ENCODE data around the gene ELF1. TPM values are rescaled to one million over a fixed set of nuclear protein-coding genes. Genes with fewer than 3 reads are reported as not detected.
A peak's percentile ranks its signal among the peaks of the same experiment; 100 is the strongest.
"Not testable (repeated sequence)": the region's sequence is repeated elsewhere in the genome, so short reads cannot be mapped to it uniquely, and the experiment has no call there.

The ELF1 gene
- total and polyA plus RNA-seq, 5 experiments from 2014 or later: 127 to 200 (median 155) TPM

DNA sequence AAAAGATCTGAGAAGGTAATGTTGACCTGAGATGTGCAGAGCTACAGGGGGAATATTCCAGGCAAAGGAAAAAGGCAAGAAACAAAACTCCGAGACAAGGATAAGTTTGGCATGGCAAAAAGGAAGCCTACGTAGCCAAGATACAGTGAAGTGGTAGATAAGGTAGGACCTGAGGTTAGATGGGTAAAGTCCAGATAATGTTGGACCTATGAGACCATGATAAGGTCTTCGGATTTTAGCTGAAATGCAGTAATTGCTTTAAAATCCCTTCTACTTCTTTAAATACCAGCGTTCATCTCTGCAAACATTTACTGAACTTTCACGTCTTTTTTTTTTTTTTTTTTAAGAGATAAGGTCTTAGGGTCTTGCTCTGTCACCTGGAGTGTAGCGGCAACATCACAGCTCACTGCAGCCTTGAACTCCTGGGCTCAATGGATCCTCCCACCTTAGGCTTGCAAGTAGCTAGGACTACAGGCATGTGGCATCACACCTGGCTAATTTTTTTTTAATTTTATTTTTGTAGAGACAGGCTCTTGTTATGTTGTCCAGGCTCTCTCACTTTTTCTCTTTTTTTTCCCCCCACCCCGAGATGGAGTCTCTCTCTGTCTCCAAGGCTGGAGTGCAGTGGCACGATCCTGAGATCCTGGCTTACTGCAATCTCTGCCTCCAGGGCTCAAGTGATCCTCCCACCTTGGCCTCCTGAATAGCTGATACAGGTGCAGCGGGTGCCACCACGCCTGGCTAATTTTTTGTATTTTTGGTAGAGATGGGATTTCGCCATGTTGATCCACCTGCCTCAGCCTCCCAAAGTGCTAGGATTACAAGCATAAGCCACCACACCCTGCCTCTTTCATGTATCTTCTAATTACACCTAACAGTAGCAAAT is 38.0 kb upstream of the ELF1 start:
- H3K4me1 Mint-ChIP-seq: peaks cover 28 to 77% (median 61%) of the 10 kb centered on the region in 4 donors
- peaks cover 0 to 13% (median 0%) of the 10 kb centered on the region in 5 donors for H3K27me3 Mint-ChIP-seq
- H3K4me3 Mint-ChIP-seq: peak overlapping the region in 2 of 10 donors; percentile 12 to 60
- POLR2A ChIA-PET: interaction anchor here (0.5 to 1.4 kb wide), 2 partner anchors 67 to 83 kb away, joined by 3 to 5 read pairs; no protein-coding TSS in a partner anchor
- ATAC-seq: no peak
- peaks cover 0 to 10% (median 0%) of the 10 kb centered on the region in 9 donors for H3K9me3 Mint-ChIP-seq
- DNase-seq: no peak
- peaks cover 0 to 6% (median 0%) of the 10 kb centered on the region in 3 donors for H3K36me3 Mint-ChIP-seq
- H3K27ac Mint-ChIP-seq: peak overlapping the region in 6 of 10 donors; percentile 22 to 98 (median 58)

DNA sequence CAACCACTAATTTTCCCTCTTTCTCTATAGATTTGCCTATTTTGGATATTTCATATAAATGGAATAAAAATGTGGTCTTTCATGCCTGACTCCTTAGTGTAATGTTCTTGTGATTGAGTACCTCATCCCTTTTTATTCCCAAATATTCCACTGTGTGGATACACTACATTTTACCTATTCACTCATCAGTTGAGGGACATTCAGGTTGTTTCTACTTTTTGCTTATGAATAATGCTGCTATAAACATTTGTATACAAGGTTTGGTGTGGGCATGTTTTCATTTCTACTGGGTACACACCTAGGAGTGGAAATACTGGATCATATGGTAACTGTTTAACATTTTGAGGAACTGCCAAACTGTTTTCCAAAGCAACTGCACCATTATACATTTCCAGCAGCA is 37.1 kb upstream of the ELF1 start:
- Mint-ChIP-seq H3K36me3 (peaks cover 0 to 4% (median 0%) of the 10 kb centered on the region in 3 donors), H3K9me3 (peaks cover 0 to 9% (median 0%) of the 10 kb centered on the region in 9 donors), H3K27ac (peak overlapping the region in 3 of 10 donors; percentile 3 to 98 (median 65)), H3K4me1 (peaks cover 28 to 76% (median 58%) of the 10 kb centered on the region in 4 donors), H3K27me3 (peaks cover 0 to 10% (median 0%) of the 10 kb centered on the region in 5 donors), H3K4me3 (no peak overlapping the region)
- ATAC-seq (no peak), DNase-seq (no peak)
- POLR2A ChIA-PET: interaction anchor here (1.4 kb wide), 1 partner anchor 82 kb away, joined by 3 read pairs; no protein-coding TSS in a partner anchor

DNA sequence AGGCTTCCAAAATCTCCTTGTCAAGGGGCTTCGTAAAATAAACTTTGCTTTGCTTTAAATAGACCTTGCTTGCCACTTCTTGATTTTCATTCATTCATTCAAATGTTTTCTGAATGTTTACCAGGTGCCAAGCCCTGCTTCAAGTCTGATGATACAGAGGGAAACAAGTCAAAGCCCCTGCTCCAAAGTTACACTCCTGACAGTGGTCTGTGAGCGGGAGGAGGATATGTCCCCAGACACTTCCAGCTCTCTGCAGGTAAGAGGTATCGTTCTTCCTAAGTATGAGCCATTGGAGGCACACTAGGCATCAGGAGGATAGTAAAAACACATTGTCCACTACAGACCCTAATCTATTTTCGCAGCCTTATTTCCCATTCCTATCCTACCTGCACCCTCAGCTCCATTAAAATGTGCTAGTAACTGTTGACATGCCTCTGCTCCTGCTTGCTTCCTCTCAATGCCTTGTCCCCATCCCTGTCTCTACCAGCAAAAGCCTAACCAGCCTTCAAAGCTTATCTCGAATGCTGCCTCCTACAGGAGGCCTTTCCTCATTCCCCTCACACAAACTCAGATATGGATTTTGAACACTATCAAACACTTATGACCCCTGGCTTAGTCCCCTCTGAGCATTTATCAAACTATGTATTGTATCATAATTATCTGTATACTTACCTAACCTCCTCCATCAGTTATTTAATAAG is 36.0 kb upstream of the ELF1 start:
- DNase-seq (no peak), ATAC-seq (no peak)
- POLR2A ChIA-PET: interaction anchor here (0.7 to 1.5 kb wide), 2 partner anchors 36 to 50 kb away, joined by 3 read pairs; partner anchors contain the start of gene ELF1
- Mint-ChIP-seq H3K27me3 (no peaks in the 10 kb centered on the region), H3K4me3 (peak overlapping the region in 5 of 10 donors; percentile 3 to 47 (median 14)), H3K36me3 (no peaks in the 10 kb centered on the region), H3K27ac (peak overlapping the region in 9 of 10 donors; percentile 0 to 89 (median 39)), H3K9me3 (no peaks in the 10 kb centered on the region), H3K4me1 (peaks cover 24 to 77% (median 53%) of the 10 kb centered on the region in 4 donors)

- peak in 9 of 10 donors; percentile 13 to 65 (median 48) for DNase-seq
- H3K36me3 Mint-ChIP-seq: no peaks in the 10 kb centered on the region
- H3K4me1 Mint-ChIP-seq: peaks cover 25 to 78% (median 51%) of the 10 kb centered on the region in 4 donors
- peak overlapping the region in 7 of 10 donors; percentile 23 to 89 (median 58) for H3K27ac Mint-ChIP-seq
- POLR2A ChIA-PET: interaction anchor here (0.7 to 1.5 kb wide), 2 partner anchors 35 to 50 kb away, joined by 3 read pairs; partner anchors contain the start of gene ELF1
- peak; percentile 80 to 85 for ATAC-seq
- H3K9me3 Mint-ChIP-seq: no peaks in the 10 kb centered on the region
- peak overlapping the region in 6 of 10 donors; percentile 2 to 47 (median 22) for H3K4me3 Mint-ChIP-seq
- no peaks in the 10 kb centered on the region for H3K27me3 Mint-ChIP-seq
Observed at GRCh38 chr13:41054212-41054877, 35.2 kb upstream of the ELF1 start.

DNA sequence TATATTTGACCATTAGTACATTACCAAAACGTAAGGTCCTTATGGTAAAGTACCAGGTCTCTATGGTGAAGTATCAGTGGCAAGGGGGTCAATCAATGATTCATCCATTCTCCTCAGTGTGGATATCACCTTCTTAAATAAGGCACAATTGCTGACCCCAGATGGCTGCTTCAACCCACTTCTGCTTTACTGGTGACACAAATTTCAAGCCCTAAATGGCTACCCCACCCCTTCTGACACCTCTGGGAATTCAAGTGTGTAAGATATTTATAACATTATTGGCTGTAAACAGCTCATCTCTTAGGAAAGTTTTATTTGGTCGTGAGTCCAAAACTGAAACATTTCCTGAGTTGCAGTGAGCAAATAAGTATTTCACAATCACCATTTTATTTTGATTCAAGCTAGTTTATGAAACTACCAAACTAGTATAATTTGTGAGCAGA is 34.3 kb upstream of the ELF1 start:
- no peaks in the 10 kb centered on the region for H3K27me3 Mint-ChIP-seq
- H3K9me3 Mint-ChIP-seq: peaks cover 0 to 6% (median 0%) of the 10 kb centered on the region in 9 donors
- peak overlapping the region in 2 of 10 donors; percentile 22 to 68 for H3K27ac Mint-ChIP-seq
- POLR2A ChIA-PET: interaction anchor here (1.5 kb wide), 1 partner anchor 34 kb away, joined by 3 read pairs; the partner anchor contains the start of gene ELF1
- H3K36me3 Mint-ChIP-seq: peaks cover 0 to 5% (median 2%) of the 10 kb centered on the region in 3 donors
- DNase-seq: peak in 1 of 10 donors; percentile 10
- peaks cover 32 to 77% (median 50%) of the 10 kb centered on the region in 4 donors for H3K4me1 Mint-ChIP-seq
- H3K4me3 Mint-ChIP-seq: peak overlapping the region in 1 of 10 donors; percentile 16
- no peak for ATAC-seq

DNA sequence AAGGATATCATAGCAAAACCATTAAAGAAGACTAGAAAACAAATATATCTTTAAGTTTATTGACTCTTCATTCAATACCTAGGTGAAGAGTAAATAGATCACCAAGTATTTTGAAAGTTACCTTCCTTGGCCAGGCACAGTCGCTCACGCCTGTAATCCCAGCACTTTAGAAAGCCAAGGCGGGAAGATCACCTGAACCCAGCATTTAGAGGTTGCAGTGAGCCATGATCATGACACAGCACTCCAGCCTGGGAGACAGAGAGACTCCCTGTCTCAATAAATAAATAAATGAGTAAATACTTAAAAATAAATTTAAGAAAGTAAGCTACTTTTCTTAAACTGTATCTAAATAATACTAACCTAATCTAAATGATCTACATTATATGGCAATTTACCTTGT is 33.3 kb upstream of the ELF1 start:
- Mint-ChIP-seq H3K27ac (no peak overlapping the region), H3K4me1 (peaks cover 28 to 67% (median 43%) of the 10 kb centered on the region in 4 donors), H3K36me3 (peaks cover 0 to 5% (median 2%) of the 10 kb centered on the region in 3 donors), H3K4me3 (no peak overlapping the region), H3K27me3 (no peaks in the 10 kb centered on the region), H3K9me3 (peaks cover 0 to 7% (median 0%) of the 10 kb centered on the region in 9 donors)
- DNase-seq: no peak
- POLR2A ChIA-PET: no interaction called here
- no peak for ATAC-seq

DNA sequence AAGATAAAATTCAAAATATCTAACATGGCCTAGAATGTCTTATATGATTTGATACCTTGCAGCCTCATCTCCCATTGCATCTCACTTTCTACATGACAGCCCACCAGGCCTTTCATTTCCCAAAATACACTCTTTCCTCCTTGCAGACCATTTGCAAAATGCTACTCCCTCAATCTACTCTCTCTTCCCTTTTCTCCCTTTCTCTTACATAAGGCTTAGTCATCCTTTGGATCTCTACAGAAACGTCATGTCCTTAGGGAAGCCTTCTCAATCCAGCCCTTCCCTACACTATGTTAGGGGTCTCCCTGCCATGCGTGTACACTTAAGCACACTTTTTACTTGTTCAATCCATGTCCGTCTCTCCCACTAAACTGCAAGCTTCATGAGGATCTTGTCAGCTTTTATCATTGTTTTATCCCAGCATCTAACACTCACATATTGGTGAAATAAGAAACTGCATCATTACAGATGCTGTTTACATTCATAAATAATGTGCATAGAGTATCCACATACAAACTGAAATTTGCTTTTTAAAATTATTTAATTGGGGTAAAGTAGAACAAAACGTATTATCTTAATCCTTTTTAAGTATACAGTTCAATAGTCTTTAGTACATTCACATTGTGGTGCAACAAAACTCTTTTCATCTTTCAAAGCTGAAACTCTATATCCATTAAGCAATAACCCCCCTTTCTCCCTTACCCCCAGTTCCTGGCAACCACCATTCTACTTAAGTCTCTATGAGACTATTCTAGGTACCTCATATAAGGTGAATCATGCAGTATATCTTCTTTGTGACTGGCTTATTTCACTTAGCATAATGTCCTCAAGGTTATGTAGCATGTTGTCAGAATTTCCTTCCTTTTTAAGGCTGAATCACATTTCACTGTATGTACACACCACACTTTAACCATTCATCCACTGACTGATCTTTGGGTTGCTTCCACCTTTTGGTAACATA is 30.6 kb upstream of the ELF1 start:
- peak overlapping the region in 3 of 10 donors; percentile 10 to 33 (median 21) for H3K27ac Mint-ChIP-seq
- no peaks in the 10 kb centered on the region for H3K27me3 Mint-ChIP-seq
- H3K36me3 Mint-ChIP-seq: peaks cover 3 to 5% (median 5%) of the 10 kb centered on the region in 3 donors
- POLR2A ChIA-PET: interaction anchor here (0.6 to 0.7 kb wide), 2 partner anchors 47 to 1012 kb away, joined by 3 to 5 read pairs; no protein-coding TSS in a partner anchor
- H3K4me3 Mint-ChIP-seq: no peak overlapping the region
- H3K9me3 Mint-ChIP-seq: peaks cover 0 to 7% (median 0%) of the 10 kb centered on the region in 9 donors
- no peak for DNase-seq
- H3K4me1 Mint-ChIP-seq: peaks cover 19 to 46% (median 21%) of the 10 kb centered on the region in 4 donors
- no peak for ATAC-seq

DNA sequence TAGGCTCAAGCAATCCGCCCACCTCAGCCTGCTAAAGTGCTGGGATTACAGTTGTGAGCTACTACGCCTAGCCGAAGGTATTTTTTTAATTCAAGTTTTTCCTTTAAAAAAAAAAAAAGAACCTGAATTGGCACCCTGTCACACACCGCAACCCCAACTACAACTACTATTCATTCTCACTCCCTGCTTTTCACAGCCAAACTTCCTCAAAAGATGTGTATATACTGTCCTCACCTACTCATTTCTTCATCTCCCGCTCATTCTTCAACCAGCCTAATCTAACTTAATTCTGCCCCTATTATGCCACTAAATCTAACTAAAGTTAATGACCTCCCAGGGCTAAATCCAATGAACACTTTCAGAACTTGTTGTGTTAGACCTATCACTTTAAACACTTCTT is 29.5 kb upstream of the ELF1 start:
- no peak for DNase-seq
- Mint-ChIP-seq H3K36me3 (peaks cover 3 to 5% (median 5%) of the 10 kb centered on the region in 3 donors), H3K27ac (peak overlapping the region in 3 of 10 donors; percentile 27 to 86 (median 44))

DNA sequence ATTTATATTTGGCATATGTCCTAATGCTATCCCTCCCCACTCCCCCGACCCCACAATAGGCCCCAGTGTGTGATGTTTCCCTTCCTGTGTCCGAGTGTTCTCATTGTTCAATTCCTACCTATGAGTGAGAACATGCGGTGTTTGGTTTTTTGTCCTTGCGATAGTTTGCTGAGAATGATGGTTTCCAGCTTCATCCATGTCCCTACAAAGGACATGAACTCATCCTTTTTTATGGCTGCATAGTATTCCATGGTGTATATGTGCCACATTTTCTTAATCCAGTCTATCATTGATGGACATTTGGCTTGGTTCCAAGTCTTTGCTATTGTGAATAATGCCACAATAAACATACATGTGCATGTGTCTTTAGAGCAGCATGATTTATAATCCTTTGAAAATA is 23.3 kb upstream of the ELF1 start:
- peak overlapping the region in 2 of 10 donors; percentile 6 to 22 for H3K27ac Mint-ChIP-seq

More for the DNA sequence above, 29.5 kb upstream of the ELF1 start:
- Mint-ChIP-seq H3K27me3 (no peaks in the 10 kb centered on the region), H3K4me1 (peaks cover 12 to 34% (median 16%) of the 10 kb centered on the region in 4 donors), H3K4me3 (no peak overlapping the region), H3K9me3 (peaks cover 0 to 7% (median 0%) of the 10 kb centered on the region in 9 donors)
- POLR2A ChIA-PET: no interaction called here
- ATAC-seq: no peak

DNA sequence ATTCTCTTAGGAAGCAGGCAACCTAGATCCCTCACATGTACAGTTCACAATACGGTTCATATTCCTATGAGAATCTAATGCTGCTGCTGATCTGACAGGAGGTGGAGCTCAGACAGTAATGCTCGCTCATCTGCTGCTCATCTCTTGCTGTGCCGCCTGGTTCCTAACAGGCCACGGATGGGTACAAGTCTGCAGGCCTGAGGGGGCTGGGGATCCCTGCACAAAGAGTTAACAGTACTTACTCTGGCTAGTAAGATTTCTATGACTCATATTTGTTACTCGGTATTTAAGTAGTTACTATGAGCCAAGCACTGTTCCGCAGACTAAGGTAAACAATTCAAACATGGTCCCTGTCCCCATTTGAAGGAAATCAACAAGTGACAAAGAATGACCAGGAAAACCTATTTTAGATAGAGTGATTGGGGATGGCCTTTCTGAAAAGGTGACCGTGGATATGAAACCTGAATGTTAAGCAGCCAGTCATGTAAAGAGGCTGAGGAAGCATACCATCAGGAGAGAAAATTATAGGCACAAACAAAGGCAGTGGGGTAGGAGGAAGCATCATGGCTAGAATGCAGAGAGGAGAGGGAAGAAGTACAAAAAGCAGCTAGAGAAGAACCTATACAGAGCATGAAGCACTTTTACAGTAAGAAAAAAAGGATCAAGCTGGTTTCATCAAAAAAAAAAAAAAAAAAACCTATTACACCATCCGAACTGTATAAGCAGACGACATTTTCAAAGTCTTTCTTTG is 21.6 kb upstream of the ELF1 start:
- ATAC-seq (no peak), DNase-seq (no peak)
- Mint-ChIP-seq H3K27ac (peak overlapping the region in 7 of 10 donors; percentile 3 to 71 (median 38)), H3K9me3 (peaks cover 0 to 2% (median 0%) of the 10 kb centered on the region in 9 donors), H3K36me3 (peaks cover 0 to 2% (median 0%) of the 10 kb centered on the region in 3 donors), H3K27me3 (no peaks in the 10 kb centered on the region), H3K4me3 (no peak overlapping the region), H3K4me1 (peaks cover 12 to 22% (median 13%) of the 10 kb centered on the region in 4 donors)
- POLR2A ChIA-PET: interaction anchor here (0.6 to 0.7 kb wide), 2 partner anchors 201 to 452 kb away, joined by 3 read pairs; no protein-coding TSS in a partner anchor

More for the DNA sequence above, 23.3 kb upstream of the ELF1 start:
- H3K4me1 Mint-ChIP-seq: peaks cover 12 to 24% (median 13%) of the 10 kb centered on the region in 4 donors
- DNase-seq, H3K9me3 Mint-ChIP-seq, H3K27me3 Mint-ChIP-seq, H3K4me3 Mint-ChIP-seq, POLR2A ChIA-PET, ATAC-seq, H3K36me3 Mint-ChIP-seq: not testable (repeated sequence)
